Stimulated activated CD4-positive, alpha-beta T cell treated with anti-CD3 and anti-CD28 coated beads, Interleukin-4, amount 100 ng/mL, for 48 hours (primary cell): Measurements from ENCODE around the gene RETSAT.
"Not testable (repeated sequence)": the region's sequence is repeated elsewhere in the genome, so short reads cannot be mapped to it uniquely, and the experiment has no call there.

ENCODE experiments used
- DNase-seq, 2 donors: peaks; one replicate each; pipeline ENCODE4 v3.0.0-alpha.2; 2020; ENCODE audit warnings: low read depth in 2 of 2

Gene RETSAT

DNA sequence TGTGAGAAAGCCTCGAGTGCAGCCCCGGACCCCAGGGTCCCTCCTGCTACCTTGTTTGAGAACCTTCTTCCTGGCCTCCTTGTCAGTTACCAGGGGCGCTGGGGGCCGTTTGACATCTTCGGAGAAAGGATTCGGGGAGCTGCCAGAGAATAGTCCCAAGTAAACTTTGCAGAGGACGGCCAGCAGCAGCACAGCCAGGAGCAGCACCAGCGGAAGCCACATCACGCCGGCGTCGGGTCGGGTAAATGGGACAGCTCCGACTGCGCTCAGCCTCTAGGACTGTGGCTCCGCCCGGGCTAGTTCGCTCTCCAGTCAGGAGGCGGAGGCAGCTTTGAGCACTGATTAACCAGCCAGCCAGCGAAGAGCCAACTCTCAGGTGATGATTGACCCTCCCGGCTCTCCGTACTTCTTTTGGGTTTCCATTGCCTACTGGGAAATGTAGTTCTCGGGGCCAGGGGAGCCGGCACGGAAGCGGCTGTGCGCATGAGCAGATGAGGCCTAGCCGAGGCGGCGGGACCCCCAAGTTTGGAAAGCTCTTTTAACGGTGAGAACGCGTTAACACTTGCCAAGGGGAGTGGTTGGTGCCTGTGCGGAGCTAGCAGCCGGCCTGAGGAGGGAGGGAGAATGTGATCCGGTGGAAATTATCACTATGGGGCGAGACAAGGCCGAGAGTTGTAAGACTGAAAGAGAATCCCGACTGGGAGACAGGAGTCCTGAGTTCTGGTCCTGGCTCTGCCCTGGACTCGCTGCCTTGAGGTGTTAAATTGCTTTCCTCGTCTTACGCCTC, at the start of gene RETSAT, which contains the start of gene ELMOD3:
RETSAT (minus strand) TSS at position 243 of the 787 bp plus-strand sequence; CDS start at position 222, 21 bp downstream.
ELMOD3 (plus strand) TSS at position 484 of the 787 bp plus-strand sequence. CDS start 2,430 bp downstream, outside the sequence.
- DNase-seq, result peak; percentile 91 to 96

DNA sequence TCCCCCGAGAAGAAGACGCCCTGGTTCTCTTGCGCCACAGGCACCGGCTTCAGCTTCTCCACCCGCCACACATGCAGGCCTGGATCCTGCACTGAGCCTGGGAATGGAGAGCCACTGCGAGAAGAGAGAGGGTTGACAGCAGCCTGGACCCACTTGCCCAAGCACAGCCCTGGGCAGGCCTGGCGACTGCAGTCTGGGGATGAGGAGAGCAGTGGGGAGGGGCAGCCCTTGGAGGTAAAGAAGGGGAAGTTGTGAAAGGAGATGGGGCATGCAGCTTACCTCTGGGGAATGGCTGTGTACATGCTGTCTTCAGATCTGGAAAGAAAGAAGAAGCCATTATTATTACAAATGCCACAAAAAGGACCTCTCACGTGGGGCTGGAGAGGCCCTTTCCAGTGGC, 47.5 kb upstream of the RETSAT start:
- no peak for DNase-seq

DNA sequence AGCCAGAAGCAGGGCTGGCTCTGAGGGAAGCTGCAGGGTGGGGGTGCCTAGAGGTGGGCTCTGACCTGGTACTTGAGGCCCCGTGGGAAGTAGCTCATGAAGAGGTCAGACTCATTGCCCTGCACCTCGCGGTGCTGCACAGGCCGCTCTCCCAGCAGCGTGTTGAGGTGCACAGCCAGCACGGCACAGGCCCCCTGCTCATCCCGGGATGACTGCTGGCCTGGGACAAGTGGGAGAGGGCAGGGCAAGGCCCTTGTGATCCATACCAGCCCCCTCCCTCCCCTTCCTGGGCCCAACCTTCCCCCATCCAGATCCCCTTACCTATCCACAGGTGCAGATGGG, 47.1 kb upstream of the RETSAT start:
- DNase-seq, result no peak

DNA sequence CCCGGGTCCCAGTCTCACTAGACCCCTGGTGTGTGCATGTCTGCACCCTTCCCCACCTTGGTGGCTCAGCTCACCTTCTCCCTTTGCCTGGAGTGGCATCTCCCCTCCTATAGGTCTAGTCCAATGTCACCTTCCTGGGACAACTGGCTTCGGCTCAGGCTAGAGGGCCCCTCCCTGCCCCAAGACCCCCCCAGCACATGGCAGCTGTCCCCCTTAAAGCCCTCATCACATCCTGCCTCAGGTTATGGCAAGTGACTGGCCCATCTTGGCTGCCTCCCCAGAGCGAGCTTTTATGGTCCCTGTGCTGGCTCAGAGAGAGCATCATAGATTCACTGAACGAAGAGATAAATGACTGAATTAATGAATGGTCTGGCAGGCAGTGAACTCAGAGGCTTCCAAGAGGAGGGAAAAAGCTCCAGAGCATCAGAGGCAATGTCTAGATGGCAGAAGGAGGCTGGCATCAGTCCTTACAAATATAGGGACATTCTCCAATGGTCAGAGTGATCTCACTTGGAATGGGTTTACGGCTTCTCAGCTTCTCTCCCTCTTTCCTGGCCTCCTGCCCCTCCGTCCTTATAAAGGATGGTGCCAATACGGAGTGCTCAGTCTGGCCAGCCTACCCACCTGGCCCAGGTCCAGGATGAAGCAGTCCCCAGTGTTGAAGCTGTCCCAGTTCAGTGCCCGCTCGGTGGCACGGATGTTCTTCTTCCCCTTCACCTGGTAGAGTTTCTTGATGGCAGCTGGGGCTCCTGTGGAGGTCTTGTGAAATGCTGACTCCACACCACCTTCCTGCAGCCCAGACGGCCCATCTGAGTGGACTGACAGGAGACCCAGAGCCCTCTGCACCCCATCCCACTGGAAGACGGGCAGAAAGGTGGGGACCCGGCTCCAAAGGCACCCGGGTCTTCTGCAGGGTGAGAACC, 46.5 kb upstream of the RETSAT start:
- no peak for DNase-seq

DNA sequence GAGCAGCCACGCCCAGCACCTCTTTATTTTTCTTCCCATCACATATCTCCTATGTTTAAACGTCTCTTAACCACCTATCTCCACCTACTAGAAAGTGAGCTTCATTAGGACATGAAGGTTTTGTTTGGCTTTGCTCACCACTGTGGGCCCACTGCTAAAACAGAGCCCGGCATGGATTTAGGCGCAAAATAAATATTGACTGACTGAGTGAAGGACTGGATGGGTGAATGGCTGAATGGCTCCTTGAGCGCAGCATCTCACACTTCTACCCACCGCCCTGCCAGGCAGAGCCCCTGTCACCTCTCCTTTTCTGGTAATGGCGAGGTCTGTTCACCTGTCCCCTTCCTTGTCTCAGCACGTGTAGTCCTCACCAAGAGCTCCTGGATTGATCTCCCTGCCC, 45.7 kb upstream of the RETSAT start:
- DNase-seq, result no peak

DNA sequence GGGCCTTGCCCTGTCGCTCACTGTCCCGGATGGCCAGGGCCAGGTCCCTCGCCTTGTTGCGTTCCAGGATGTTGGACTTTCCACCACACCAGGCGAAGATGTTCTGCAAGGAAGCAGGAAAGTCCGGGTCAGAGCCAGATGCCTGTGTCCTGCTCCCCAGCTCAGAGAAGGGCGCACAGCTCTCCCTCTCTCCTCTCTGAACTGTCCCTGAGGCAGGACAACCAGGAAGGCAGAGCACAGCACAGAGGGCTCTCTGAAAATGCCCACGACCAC, 44.8 kb upstream of the RETSAT start:
- no peak for DNase-seq

DNA sequence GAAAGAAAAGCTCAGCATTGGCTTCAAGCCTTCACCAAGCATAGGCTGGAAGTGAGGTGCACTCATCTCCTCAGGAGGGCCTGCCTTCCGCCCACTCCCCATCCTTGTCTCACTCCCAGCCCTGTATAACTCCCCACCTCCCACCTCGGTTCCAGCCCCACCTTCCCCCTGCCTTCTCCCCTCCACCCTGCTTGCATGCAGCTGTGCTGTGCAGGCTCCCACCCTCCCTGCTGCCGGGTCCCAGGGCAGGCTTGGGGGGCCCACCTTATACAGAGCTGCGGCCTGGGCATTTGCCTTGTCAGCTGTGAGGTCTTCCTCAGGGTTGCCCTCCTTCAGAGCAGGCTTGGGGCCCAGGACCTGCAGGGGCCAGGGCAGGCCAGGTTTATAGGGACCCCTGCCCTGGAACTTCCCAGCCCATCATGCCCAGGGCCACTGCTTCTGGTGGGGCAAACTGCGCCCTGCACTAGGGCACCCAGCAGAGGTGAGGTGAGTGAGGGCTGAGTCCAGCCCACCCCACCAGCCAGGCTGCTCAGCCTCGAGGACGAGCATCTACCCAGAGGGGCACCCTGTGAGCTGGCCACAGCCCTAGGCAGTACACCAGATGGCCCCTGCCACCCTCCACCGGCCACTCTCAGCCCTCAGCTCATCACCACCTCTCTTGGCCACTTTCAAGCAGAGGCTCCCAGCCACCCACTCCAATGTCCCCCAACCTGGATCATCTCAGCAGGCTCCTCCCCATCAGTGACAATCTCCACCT, 44.3 kb upstream of the RETSAT start:
- no peak for DNase-seq

DNA sequence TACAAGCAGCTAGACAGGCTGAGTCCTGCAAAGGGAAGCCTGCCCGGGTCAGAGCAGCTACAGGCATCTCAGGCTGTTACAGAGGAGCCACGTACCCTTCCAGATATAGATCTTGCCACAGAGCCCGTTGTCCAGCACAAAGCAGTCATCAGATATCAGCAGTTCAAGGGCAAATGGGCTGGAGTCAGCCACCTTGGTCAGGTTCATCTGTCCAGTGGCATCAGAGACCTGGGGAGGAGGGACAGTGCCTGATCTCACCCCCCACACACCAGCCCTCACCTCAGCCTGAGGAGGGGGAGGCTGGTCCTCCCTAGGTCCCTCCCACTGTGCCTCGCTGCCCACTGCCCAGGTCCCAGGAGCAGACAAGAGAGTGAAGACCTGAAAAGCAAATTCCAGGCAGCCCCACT, 43.6 kb upstream of the RETSAT start:
- DNase-seq, result no peak

DNA sequence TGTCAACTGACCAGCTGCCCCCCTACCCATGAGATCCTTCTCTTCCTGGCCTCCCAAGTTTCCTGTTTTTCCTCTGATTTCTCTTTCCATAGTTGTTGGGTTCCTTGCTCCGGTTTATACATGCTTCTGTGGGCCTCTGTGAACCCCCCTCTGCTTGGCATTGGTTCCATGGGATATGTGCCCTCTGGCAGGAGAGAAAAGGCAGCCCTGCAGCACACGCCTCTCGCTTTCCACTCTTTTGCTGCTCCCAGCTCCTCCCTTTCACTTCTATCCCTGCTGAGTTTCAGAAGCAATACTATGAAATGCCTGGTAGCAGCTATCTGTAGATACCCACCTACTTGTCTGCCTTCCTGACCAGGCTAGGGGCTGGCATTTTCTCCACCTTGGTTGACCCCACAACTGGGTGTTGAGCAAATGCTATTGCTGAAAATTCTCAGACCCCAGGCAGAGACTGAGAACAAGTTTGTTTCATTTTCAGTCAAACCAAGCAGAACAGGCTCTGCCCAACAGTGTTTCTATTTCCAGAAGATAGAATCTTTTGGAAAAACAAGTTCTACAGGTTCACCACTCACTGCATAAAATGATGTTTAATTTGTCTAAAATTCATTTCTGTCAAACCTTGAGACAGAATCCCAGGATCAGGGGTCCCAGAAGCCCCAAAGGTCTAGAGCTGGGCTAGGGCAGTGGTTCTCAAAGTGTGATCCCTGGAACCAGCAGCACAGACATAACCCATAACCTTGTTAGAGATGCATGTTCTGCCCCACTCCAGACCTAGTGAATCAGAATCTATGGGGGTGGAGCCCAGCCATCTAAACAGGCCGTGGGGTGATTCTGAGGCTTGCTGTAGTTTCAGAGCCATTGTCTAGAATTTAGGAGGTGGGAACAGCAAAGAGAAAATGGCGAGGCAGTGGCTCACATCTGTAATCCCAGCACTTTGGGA, 42.5 kb upstream of the RETSAT start:
- DNase-seq, result no peak

DNA sequence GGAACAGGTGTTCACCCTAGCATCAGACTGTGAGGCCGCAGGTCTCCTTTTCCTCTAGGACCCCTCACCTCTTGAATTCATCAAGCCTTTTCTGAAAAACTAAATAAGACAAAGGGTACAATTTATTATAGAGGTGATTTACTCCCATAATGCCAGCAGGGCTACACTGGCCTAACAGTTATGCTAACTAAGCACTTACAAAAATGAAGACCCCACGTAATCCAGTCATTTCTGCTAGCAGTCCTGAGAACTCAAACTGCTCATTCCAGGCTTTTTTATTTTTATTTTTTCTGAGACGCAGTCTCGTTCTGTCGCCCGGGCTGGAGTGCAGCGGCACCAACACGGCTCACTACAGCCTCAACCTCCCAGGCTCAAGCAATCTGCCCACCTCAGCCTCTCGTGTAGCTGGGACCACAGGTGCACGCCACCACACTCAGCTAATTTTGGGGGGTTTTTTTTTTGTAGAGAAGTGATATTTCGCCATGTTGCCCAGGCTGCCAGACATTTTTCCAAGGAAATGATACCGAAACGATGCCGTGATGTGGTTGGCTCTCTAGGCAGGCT, 41.7 kb upstream of the RETSAT start:
- no peak for DNase-seq

DNA sequence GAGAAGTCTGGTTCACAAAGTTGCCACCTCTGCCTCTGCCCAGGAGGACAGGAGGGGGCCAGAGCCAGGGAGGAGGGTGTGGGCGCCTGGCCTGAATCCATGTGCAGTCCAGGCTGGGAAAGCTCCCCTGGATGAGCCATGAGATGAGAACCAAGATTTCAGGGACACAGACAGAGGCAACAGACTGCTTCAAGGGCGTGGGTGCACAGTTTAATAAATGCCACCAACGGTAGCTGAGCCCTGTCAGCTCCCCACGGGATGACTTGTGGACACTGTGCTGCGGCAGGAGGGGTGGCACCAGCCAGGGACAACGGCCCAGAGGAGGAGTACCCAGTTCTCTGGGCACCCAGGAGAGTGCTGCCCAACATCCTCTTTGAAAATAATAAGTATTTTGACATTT, 40.6 kb upstream of the RETSAT start:
- DNase-seq, result no peak

DNA sequence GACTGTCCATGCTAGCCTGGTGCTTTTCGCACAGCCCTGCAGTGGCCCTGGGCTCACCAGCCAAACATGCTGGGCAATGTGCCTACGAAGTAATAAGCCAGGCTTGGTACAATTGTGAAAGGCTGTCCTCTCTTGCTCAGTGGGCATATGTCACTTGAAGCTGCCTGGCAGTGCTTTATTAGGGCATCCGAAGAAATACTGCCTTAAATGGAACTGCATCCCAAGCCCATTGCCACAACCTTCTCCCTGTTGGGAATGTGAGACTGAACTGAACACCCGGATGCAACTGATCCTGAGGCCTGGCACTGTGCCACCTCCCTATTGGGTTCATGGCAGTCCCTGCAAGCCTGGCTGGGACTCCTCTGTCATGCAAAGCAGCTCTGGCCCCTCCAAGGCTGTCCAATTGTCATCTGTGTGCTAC, 39.9 kb upstream of the RETSAT start:
- no peak for DNase-seq

DNA sequence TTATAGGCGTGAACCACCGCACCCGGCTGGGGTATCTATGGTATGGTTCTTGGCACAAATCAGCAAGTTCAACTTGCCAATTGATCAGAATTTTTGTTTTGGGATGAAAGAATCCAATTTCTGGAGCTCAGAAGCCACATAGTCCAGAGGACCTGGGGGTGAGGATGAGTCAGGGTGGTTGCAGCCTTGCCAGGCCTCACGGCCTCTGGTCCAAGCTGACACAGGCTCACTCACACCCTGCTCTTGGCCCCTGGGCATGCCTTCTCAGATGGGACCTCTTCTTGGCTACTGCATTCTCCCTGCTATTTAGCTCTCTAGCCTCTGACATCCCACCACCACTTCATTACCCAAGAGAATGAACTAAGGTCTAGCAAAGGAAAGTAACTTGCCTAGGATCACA, 39.5 kb upstream of the RETSAT start:
- no peak for DNase-seq

DNA sequence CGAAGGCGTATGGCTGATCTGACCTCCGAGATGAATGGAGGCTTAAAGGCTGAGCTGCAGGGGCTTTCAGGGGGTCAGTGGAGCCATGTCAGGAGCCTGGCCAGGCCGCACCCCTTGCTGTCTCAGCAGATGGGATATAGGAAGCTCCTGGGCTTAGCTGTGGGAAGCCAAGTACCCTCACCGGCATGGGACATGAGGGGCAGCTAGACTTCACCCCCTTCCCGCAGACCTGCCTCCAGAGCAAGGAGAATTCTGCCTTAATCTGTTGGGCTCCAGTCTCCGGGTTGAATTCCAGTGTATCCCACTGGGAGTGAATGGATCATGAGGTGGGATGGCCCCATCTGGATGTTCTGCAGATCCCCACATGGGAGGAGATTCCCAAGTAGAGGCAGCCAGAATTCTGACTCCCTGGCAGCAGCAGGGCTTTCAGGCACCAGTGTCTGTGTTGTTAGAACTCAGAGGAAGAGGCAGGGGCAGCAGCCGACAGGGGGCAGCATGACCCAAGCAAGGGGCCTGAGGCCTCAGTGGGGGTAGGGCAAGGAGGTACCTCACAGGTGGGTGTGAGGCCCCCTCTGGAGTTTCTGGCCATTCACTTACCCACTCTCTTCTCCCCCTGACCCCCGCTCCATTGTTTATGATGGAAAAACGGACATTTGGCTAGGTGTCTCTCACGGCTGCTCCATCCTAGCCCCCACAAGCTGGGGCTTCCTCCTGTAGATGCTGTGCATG, 36.8 kb upstream of the RETSAT start:
- peak; percentile 50 to 71 for DNase-seq

DNA sequence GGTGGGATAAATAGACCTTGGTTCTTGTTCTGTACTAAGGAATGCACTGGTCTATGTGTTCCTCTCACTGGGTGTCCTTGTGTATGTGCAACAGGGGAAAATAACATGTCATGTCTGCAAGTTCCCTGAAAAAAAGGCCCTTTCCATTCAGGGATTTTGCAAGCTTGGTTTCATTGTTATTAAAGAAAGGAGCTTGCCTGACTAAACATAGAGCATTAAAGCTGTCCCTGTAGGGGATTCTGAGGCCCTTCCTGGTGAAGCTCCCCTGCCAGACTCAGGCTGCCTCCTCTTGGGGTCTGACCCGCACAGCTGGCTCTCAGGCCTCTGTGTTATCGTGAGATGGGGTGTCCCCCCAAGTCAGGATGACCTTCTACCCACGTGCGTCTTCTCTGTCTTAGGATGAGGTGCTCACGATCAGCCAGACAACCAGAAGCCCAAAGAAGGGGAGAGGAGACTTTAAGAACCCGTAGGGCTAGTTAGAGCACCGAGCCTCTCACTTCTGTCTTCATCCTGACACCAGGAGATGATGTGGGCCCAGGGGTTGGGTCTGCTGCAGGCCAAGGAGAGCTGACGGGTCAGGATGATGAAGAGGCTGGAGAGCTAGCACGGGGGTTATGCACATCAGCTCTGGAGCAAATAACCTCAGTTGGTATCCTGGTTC, 34.7 kb upstream of the RETSAT start:
- DNase-seq, result no peak

DNA sequence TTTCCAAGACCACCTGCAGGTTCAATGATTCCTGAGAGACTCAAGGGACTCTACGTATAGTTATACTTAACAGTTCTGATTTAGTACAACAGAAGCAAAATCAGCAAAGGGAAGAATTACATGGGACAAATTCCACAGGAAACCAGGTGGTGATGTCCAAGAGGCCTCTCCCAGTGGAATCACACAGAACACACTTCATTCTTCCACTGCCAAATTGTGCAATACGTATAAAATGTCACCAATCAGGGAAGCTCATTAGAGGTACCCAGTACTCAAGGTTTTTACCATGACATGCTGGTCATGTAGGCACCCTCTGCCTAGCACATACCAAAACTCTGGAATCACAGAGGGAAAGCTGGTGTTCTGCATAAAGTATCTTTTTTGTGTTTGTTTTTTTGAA, 33.4 kb upstream of the RETSAT start:
- DNase-seq, result no peak

DNA sequence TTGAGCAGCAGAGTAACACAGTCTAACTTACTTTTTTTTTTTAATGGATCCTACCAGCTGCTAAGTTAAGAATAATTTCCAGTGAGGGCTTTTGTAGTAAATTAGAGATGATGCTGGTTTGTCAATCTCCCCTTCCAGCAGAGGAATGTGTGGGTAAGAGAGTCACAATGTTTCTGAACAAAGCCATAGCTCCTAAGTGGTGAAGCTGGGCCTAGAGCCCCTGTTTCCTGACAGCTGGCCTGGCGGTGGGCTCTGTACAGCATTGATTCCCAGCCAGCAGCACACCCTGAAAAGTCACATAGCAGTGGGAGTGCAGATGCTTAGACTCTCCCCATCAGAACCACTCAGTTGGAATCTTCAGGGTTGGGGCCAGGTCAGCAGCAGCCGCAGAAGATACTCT, 31.4 kb upstream of the RETSAT start:
- DNase-seq, result no peak

DNA sequence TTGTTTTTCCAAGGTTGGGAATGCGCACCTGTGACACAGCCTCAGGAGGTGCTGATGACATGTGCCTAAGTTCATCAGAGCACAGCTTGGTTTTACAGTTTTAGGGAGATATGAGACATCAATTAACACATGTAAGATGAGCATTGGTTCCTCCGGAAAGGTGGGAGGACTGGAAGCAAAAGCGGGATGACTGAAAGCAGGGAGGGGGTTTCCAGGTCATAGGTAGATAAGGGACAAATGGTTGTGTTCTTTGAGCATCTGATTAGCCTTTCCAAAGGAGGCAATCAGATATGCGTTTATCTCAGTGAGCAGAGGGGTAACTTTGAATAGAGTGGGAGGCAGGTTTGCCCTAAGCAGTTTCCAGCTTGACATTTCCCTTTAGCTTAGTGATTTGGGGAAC, 29.5 kb upstream of the RETSAT start:
- no peak for DNase-seq

DNA sequence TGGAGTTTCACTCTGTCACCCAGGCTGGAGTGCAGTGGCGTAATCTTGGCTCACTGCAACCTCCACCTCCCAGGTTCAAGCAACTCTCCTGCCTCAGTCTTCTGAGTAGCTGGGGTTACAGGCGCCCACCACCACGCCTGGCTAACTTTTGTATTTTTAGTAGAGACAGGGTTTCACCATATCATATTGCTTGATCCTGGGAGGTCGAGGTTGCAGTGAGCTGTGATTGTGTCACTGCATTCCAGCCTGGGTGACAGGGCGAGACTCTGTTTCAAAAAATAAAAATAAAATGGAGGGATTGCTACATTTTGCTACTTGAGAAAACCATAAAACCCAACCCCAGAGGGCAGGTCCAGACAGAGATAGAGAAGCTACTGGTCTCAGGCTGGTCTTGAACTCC, 28.8 kb upstream of the RETSAT start:
- not testable (repeated sequence) for DNase-seq

DNA sequence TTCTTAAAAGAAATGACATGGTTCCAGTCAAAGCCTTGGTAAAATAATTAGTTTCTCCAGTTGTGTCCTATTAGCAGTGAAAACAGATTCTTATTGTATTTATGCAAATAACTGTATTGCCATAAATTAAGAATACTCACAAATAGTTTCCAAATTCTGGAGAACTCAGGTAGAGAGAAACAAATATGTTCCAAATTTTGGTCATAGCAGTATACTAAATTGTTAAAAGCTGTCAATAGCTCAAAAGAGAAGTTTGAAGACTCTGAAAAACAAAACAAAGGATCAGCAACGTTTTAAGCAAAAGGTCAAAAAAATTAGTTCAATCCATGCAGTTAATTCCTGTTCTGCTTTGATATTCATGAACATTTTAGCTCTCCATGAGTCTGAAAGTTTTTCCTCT, 25.7 kb upstream of the RETSAT start:
- DNase-seq, result no peak
